Subcutaneous adipose tissue (tissue), 4 donors: Measurements from ENCODE around the gene SF1. TPM values are rescaled to one million over a fixed set of nuclear protein-coding genes. Genes with fewer than 3 reads are reported as not detected.

ENCODE experiments used
- CTCF ChIP-seq: fragments of 450-650 bp; IDR thresholded peaks from one replicate; pipeline ENCODE4 v1.5.1; 2016; ENCODE audit warnings: low read depth, mild to moderate bottlenecking, control low read depth, antibody characterized with exemption, moderate library complexity
- total RNA-seq, 4 donors: library from RNA; depleted of rRNA; stranded (reverse); fragments of >200 nt; gene quantifications; one replicate each; pipeline ENCODE4 v1.1.0, GENCODE V29; 2016

The SF1 gene
- total RNA-seq, 4 donors from 2014 or later = 215 to 388 (median 273) TPM

- TF ChIP-seq CTCF = no peak
Measured at GRCh38 chr11:64750361-64751054, 27.8 kb downstream of the SF1 start.

GRCh38 chr11:64747961-64748665 is 30.2 kb downstream of the SF1 start:
- no peak for TF ChIP-seq CTCF

GRCh38 chr11:64746486-64746885 is 31.9 kb downstream of the SF1 start:
- TF ChIP-seq CTCF = no peak

GRCh38 chr11:64745521-64746328 is 32.6 kb downstream of the SF1 start:
- no peak for TF ChIP-seq CTCF

GRCh38 chr11:64745189-64745520 is 33.2 kb downstream of the SF1 start:
- TF ChIP-seq CTCF = no peak

- no peak for TF ChIP-seq CTCF
Measured at GRCh38 chr11:64744544-64745188, 33.7 kb downstream of the SF1 start.
